Lower leg skin (tissue), 4 donors: ENCODE data around the gene ANKRD34A. TPM values are rescaled to one million over a fixed set of nuclear protein-coding genes. Genes with fewer than 3 reads are reported as not detected.

ENCODE experiments used
- DNase-seq, 2 donors: peaks; one replicate each; pipeline ENCODE4 v3.0.0-alpha.2; 2019; ENCODE audit warnings: low spot score in 2 of 2
- H3K4me3 ChIP-seq: fragments of 200-600 bp; sonication (generic); 2 replicates; pipeline ENCODE4 v1.5.1; 2017; ENCODE audit warnings: mild to moderate bottlenecking, low read depth; ENCODE audit not compliant: poor library complexity, severe bottlenecking
- POLR2A ChIP-seq, 2 donors: fragments of 450-650 bp; IDR thresholded peaks; one replicate each; pipeline ENCODE4 v1.6.1; 2016 to 2017; ENCODE audit warnings: antibody characterized with exemption in 2 of 2, mild to moderate bottlenecking in 1 of 2, moderate library complexity in 1 of 2
- WGBS, 2 donors: methylation state at CpG; one replicate each; pipeline ENCODE4 v1.1.5; 2018; 5-methylcytosine and 5-hydroxymethylcytosine counted together
- intact Hi-C: fragments of 100-400 bp; cut with DNase I; formaldehyde crosslinking; loops from one replicate; pipeline ENCODE4 v1.15.0; 2023; ENCODE audit warnings: low total_unique reads
- total RNA-seq, 4 donors: library from RNA; depleted of rRNA; stranded (reverse); fragments of >200 nt; gene quantifications; one replicate each; pipeline ENCODE4 v1.1.0, GENCODE V29; 2016
- TF ChIP-seq, protein P1 (sequence below), 3 donors: fragments of 450-650 bp; IDR thresholded peaks; one replicate each; pipeline ENCODE4 v1.5.1; 2016; ENCODE audit warnings: antibody characterized with exemption in 3 of 3, mild to moderate bottlenecking in 3 of 3, moderate library complexity in 2 of 3

The ANKRD34A gene
- total RNA-seq, 4 donors from 2014 or later, result 0.12 to 1.3 (median 0.39) TPM

DNA sequence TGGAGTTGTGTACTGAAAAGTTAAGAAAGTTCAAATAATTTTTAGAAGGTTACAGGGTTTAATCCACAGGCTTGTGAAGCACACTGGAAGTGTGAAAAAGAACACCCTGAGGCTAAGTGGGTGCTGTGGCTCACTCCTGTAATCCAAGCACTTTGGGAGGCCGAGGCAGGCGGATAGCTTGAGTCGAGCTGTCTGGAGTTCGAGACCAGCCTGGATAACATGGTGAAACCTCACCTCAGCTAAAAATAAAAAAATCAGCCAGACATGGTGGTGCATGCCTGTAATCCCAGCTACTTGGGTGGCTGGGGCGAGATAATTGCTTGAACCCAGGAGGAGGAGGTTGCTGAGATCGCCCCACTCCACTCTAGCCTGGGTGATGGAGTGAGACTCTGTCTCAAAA lies 22.2 kb upstream of the ANKRD34A start:
- intact Hi-C loops, result no loop called here
- TF ChIP-seq POLR2A (IDR thresholded peaks at IDR 0.05), result no peak
- TF ChIP-seq, protein P1, sequence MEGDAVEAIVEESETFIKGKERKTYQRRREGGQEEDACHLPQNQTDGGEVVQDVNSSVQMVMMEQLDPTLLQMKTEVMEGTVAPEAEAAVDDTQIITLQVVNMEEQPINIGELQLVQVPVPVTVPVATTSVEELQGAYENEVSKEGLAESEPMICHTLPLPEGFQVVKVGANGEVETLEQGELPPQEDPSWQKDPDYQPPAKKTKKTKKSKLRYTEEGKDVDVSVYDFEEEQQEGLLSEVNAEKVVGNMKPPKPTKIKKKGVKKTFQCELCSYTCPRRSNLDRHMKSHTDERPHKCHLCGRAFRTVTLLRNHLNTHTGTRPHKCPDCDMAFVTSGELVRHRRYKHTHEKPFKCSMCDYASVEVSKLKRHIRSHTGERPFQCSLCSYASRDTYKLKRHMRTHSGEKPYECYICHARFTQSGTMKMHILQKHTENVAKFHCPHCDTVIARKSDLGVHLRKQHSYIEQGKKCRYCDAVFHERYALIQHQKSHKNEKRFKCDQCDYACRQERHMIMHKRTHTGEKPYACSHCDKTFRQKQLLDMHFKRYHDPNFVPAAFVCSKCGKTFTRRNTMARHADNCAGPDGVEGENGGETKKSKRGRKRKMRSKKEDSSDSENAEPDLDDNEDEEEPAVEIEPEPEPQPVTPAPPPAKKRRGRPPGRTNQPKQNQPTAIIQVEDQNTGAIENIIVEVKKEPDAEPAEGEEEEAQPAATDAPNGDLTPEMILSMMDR (IDR thresholded peaks at IDR 0.05), result no peak
- H3K4me3 ChIP-seq, result no peak overlapping the region
- 88 to 89% methylated on average over 6 of the region's 6 CpGs for WGBS, 2 donors
- DNase-seq, result no peak

DNA sequence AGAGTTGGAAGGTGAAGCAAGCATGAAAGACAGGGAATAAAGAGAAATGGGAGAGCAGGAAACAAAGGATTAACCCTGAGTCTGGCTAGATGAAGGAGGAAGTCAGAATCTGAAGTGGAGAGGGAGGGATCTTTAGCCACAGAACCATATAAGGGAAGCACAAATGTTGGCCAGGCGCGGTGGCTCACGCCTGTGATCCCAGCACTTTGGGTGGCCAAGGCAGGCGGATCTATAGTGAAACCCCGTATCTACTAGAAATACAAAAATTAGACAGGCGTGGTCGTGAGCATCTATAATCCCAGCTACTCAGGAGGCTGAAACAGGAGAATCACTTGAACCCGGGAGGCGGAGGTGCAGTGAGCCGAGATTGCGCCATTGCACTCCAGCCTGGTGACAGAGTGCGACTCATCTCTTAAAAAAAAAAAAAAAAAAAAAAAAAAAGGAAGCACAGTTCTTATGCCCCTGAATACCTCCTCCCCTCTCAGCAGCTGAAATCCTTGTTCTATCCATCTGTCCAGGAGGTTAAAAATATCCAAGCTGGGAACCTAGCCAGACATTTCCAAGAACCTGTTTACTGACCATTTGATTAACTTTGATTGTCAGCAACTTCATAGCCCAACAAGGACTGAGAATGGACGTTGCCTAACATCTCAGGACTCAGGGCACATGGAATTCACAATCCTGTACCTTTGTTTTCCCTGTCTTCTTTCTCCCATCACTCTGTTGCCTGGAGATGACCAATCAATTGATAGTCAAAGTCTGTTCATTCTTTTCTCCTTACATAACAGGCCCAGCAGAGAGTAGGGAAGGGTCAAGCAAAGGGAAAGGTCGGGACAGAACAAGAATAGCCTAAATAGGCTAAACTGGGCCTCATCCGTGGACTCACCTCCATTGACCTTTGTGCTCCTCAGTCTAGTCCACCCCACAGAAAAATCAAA lies 21.4 kb upstream of the ANKRD34A start:
- H3K4me3 ChIP-seq, result no peak overlapping the region
- 27 to 31% methylated on average over 15 of the region's 15 CpGs for WGBS, 2 donors
- DNase-seq, result no peak
- no peak for TF ChIP-seq POLR2A (IDR thresholded peaks at IDR 0.05)
- TF ChIP-seq, protein P1 (IDR thresholded peaks at IDR 0.05), result no peak
- intact Hi-C loops, result no loop called here

DNA sequence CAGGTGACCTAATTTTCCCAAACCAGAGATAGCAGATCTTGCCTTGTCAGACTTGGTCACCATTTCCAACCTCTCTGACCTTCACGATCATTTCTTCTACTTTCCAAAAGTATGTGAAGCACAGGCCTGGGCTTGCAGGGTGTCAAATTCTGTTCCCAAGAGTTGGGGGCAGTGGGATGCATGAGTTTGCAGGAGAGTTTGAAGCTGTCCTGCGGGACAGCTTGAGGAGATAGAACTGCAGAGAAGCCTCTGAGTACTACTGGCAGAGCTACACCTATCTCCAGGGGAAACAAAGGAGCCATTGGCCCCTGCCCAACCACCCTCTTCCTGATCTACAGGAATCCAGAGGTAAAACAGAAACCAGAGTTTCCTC lies 20.7 kb upstream of the ANKRD34A start:
- no peak for DNase-seq
- no peak for TF ChIP-seq POLR2A (IDR thresholded peaks at IDR 0.05)
- TF ChIP-seq, protein P1 (IDR thresholded peaks at IDR 0.05), result no peak
- WGBS, 2 donors, result 40 to 41% methylated on average over 2 of the region's 2 CpGs
- intact Hi-C loops, result no loop called here
- no peak overlapping the region for H3K4me3 ChIP-seq

- 76 to 85% methylated on average over 12 of the region's 12 CpGs for WGBS, 2 donors
- TF ChIP-seq, protein P1 (IDR thresholded peaks at IDR 0.05), result no peak
- no peak for TF ChIP-seq POLR2A (IDR thresholded peaks at IDR 0.05)
- DNase-seq, result no peak
- H3K4me3 ChIP-seq, result no peak overlapping the region
- intact Hi-C loops, result no loop called here
These were observed 19.8 kb upstream of the ANKRD34A start for GRCh38 chr1:145983960-145984830.

DNA sequence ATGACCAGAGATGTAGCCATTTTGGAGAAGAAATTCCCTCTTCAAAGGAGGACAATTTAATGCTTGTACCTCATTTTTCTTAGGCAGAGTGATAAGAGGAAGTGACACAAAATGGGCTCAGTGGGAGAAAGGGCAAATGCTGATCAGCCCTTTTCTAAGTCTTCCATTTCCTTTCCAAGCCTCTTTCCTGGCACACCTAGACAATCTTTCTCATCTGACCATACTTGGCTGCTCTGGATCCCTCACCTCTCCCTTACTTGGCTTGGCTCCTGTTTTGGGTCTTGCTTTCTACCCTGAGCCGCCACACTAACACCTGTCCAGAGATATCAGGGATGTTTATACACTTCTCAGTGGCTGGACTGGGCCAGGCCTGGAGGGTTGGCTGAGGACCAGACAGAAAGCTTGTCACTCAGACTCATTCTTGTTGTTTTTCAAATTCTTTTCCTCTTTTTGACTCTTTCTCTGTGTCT lies 18.9 kb upstream of the ANKRD34A start:
- intact Hi-C loops, result no loop called here
- no peak overlapping the region for H3K4me3 ChIP-seq
- no peak for DNase-seq
- 58 to 67% methylated on average over 1 of the region's 1 CpG for WGBS, 2 donors
- TF ChIP-seq, protein P1 (IDR thresholded peaks at IDR 0.05), result no peak
- TF ChIP-seq POLR2A (IDR thresholded peaks at IDR 0.05), result no peak
